Right lung (tissue), 5 donors: ENCODE results near the gene BMS1. TPM values are rescaled to one million over a fixed set of nuclear protein-coding genes. Genes with fewer than 3 reads are reported as not detected.

Experiments
- DNase-seq, 2 donors: peaks; one replicate each; pipeline ENCODE4 v3.0.0-alpha.2; 2013
- polyA plus RNA-seq, 5 donors: library from polyadenylated mRNA; unstranded; fragments of 120-200 nt; gene quantifications; one replicate each; pipeline versions ENCODE4 v1.2.1 to v1.2.3, GENCODE V29; 2013; ENCODE audit warnings: inconsistent platforms in 1 of 5, low replicate concordance in 1 of 5; ENCODE audit not compliant: insufficient read length in 5 of 5, insufficient read depth in 1 of 5

BMS1 gene
- polyA plus RNA-seq, 5 donors: 19.4 to 24.1 (median 22.2) TPM

- DNase-seq: no peak
Observed at GRCh38 chr10:42882597-42882996, 100.0 kb downstream of the BMS1 start.

Other genes starting within 250 kb of the BMS1 start
- 10 to 100 TPM; 26.7 to 49.6 (median 44.6) TPM for gene ZNF33B, start 144.2 kb upstream of the BMS1 start, polyA plus RNA-seq